Astrocyte (in vitro differentiated cells and primary cell): ENCODE data around the gene OR4C45.
"Not testable (repeated sequence)": the region's sequence is repeated elsewhere in the genome, so short reads cannot be mapped to it uniquely, and the experiment has no call there.

ENCODE experiments used
- EZH2 ChIP-seq: IDR thresholded peaks from 2 replicates; pipeline ENCODE4 v1.6.1; 2012; ENCODE audit warnings: mild to moderate bottlenecking, low read length, inconsistent platforms; ENCODE audit not compliant: insufficient read depth
- TF ChIP-seq, protein P1 (sequence below): IDR thresholded peaks from 2 replicates; pipeline ENCODE4 v1.5.1; 2011; ENCODE audit warnings: low read depth, mild to moderate bottlenecking, inconsistent platforms, low read length, moderate library complexity; ENCODE audit not compliant: insufficient read depth

DNA sequence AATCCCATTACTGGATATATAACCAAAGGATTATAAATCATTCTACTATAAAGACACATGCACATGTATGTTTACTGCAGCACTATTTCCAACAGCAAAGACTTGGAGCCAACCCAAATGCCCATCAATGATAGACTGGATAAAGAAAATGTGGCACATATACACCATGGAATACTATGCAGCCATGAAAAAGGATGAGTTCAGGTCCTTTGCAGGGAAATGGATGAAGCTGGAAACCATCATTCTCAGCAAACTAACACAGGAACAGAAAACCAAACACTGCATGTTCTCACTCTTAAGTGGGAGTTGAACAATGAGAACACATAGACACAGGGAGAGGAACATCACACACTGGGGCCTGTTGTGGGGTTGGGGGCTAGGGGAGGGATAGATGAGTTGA is 3.6 kb downstream of the OR4C45 start:
- TF ChIP-seq, protein P1, sequence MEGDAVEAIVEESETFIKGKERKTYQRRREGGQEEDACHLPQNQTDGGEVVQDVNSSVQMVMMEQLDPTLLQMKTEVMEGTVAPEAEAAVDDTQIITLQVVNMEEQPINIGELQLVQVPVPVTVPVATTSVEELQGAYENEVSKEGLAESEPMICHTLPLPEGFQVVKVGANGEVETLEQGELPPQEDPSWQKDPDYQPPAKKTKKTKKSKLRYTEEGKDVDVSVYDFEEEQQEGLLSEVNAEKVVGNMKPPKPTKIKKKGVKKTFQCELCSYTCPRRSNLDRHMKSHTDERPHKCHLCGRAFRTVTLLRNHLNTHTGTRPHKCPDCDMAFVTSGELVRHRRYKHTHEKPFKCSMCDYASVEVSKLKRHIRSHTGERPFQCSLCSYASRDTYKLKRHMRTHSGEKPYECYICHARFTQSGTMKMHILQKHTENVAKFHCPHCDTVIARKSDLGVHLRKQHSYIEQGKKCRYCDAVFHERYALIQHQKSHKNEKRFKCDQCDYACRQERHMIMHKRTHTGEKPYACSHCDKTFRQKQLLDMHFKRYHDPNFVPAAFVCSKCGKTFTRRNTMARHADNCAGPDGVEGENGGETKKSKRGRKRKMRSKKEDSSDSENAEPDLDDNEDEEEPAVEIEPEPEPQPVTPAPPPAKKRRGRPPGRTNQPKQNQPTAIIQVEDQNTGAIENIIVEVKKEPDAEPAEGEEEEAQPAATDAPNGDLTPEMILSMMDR: not testable (repeated sequence)
- not testable (repeated sequence) for TF ChIP-seq EZH2
